Ishikawa (cell line): ENCODE measurements around the gene PTCH1.

ENCODE experiments used
- CEBPB ChIP-seq: IDR thresholded peaks from 2 replicates; pipeline ENCODE4 v1.6.1; 2012
- CREB1 ChIP-seq: IDR thresholded peaks from 2 replicates; pipeline ENCODE4 v1.6.1; 2012; ENCODE audit warnings: low read depth
- EGR1 ChIP-seq: IDR thresholded peaks from 2 replicates; pipeline ENCODE4 v1.6.1; 2012
- EP300 ChIP-seq: IDR thresholded peaks from 2 replicates; pipeline ENCODE4 v1.6.1; 2012; ENCODE audit warnings: borderline replicate concordance
- FOXM1 ChIP-seq: IDR thresholded peaks from 2 replicates; pipeline ENCODE4 v1.6.1; 2012; ENCODE audit warnings: low read depth, borderline replicate concordance
- MAX ChIP-seq: IDR thresholded peaks from 2 replicates; pipeline ENCODE4 v1.6.1; 2012
- NFIC ChIP-seq: IDR thresholded peaks from 2 replicates; pipeline ENCODE4 v1.6.1; 2012
- RAD21 ChIP-seq: IDR thresholded peaks from 2 replicates; pipeline ENCODE4 v1.6.1; 2012; ENCODE audit warnings: low read depth
- REST ChIP-seq: IDR thresholded peaks from 2 replicates; pipeline ENCODE4 v1.6.1; 2012; ENCODE audit warnings: low read depth, mild to moderate bottlenecking
- TAF1 ChIP-seq: IDR thresholded peaks from 2 replicates; pipeline ENCODE4 v1.6.1; 2012; ENCODE audit warnings: low read depth, mild to moderate bottlenecking
- TCF12 ChIP-seq: IDR thresholded peaks from 2 replicates; pipeline ENCODE4 v1.6.1; 2012; ENCODE audit warnings: low read depth
- TEAD4 ChIP-seq: IDR thresholded peaks from 2 replicates; pipeline ENCODE4 v1.6.1; 2012
- USF1 ChIP-seq: IDR thresholded peaks from 2 replicates; pipeline ENCODE4 v1.6.1; 2012
- YY1 ChIP-seq: IDR thresholded peaks from 2 replicates; pipeline ENCODE4 v1.6.1; 2012; ENCODE audit warnings: low read depth
- ZBTB7A ChIP-seq: IDR thresholded peaks from 2 replicates; pipeline ENCODE4 v1.6.1; 2012; ENCODE audit warnings: low read depth

PTCH1 gene

GRCh38 chr9:95437559-95437958, 79.2 kb downstream of the PTCH1 start:
- no peak for TF ChIP-seq CEBPB
- no peak for TF ChIP-seq MAX
- TF ChIP-seq USF1, result no peak
- TF ChIP-seq TEAD4, result no peak
- no peak for TF ChIP-seq TCF12
- no peak for TF ChIP-seq ZBTB7A
- no peak for TF ChIP-seq EP300

GRCh38 chr9:95436416-95436815, 80.4 kb downstream of the PTCH1 start:
- TF ChIP-seq RAD21 (no peak), FOXM1 (no peak), YY1 (no peak), EGR1 (no peak), USF1 (no peak)

GRCh38 chr9:95435074-95435728, 81.6 kb downstream of the PTCH1 start:
- TF ChIP-seq CEBPB (no peak), RAD21 (no peak), TAF1 (no peak), NFIC (no peak), TCF12 (no peak), MAX (no peak), FOXM1 (no peak)

- TF ChIP-seq TCF12 (no peak), MAX (no peak), FOXM1 (no peak), TEAD4 (no peak), CREB1 (no peak), EGR1 (no peak), YY1 (no peak), REST (no peak), CEBPB (no peak), RAD21 (no peak), EP300 (no peak), TAF1 (no peak), USF1 (no peak), NFIC (no peak), ZBTB7A (no peak)
Observed at GRCh38 chr9:95434116-95435073, 82.4 kb downstream of the PTCH1 start.

GRCh38 chr9:95433096-95433819, 83.5 kb downstream of the PTCH1 start:
- TF ChIP-seq MAX, result no peak
- TF ChIP-seq TCF12, result no peak
- no peak for TF ChIP-seq ZBTB7A
- no peak for TF ChIP-seq REST
- TF ChIP-seq TAF1, result no peak
- no peak for TF ChIP-seq RAD21
- TF ChIP-seq EP300, result no peak
- no peak for TF ChIP-seq USF1
- TF ChIP-seq CREB1, result no peak
- TF ChIP-seq CEBPB, result no peak
- no peak for TF ChIP-seq FOXM1
- no peak for TF ChIP-seq EGR1
- TF ChIP-seq NFIC, result no peak
- no peak for TF ChIP-seq TEAD4
- TF ChIP-seq YY1, result no peak
